ENCODE data around the gene IDH3G.

GRCh38 chrX:153768311-153769157 is 25.6 kb downstream of the IDH3G start:
- TF ChIP-seq EZH2 (IDR thresholded peaks at IDR 0.05) = no peak
- TF ChIP-seq POLR2AphosphoS5 (IDR thresholded peaks at IDR 0.05; ENCODE audit: borderline replicate concordance, low read depth, low read length) = no peak
- TF ChIP-seq FOXP2 (optimal IDR thresholded peaks at IDR 0.05; ENCODE audit: control extremely low read depth, extremely low read length, insufficient read depth) = no peak
